Neural cell (in vitro differentiated cells): ENCODE results near the gene CBL.

Experiments
- CTCF ChIP-seq: fragments of 450-650 bp; IDR thresholded peaks from 2 replicates; pipeline ENCODE4 v1.5.1; 2014; ENCODE audit warnings: antibody characterized with exemption, mild to moderate bottlenecking, moderate library complexity; ENCODE audit not compliant: poor library complexity, severe bottlenecking
- RAD21 ChIP-seq: fragments of 450-650 bp; conservative IDR thresholded peaks from 2 replicates; pipeline ENCODE4 v1.6.1; 2014; ENCODE audit warnings: antibody characterized with exemption, mild to moderate bottlenecking, moderate library complexity
- REST ChIP-seq: IDR thresholded peaks from 2 replicates; pipeline ENCODE4 v1.6.1; 2012; ENCODE audit warnings: borderline replicate concordance
- TAF1 ChIP-seq: IDR thresholded peaks from 2 replicates; pipeline ENCODE4 v1.6.1; 2012; ENCODE audit warnings: low read depth

- no peak for TF ChIP-seq REST
- no peak for TF ChIP-seq RAD21
- no peak for TF ChIP-seq CTCF
- TF ChIP-seq TAF1: no peak
Measured at GRCh38 chr11:119218141-119218878, 12.2 kb downstream of the CBL start.
